Activated CD8-positive, alpha-beta memory T cell treated with anti-CD3 and anti-CD28 coated beads, Interleukin-2, amount 50 U/mL, for 1 hour (primary cell): ENCODE results near the gene BEST2.

Experiments
- DNase-seq: peaks from one replicate; pipeline ENCODE4 v3.0.0-alpha.2; 2020; ENCODE audit errors: extremely low read depth

Gene BEST2

GRCh38 chr19:12800923-12801465, 49.4 kb downstream of the BEST2 start:
- no peak for DNase-seq

- DNase-seq: no peak
Observed at GRCh38 chr19:12801466-12802266, 50.1 kb downstream of the BEST2 start, which contains the start of the genes PRDX2 and THSD8. TSS of gene PRDX2 (minus strand) at chr19:12801800. CDS start at chr19:12801261, 539 bp downstream. TSS of gene THSD8 (plus strand) at chr19:12802069. CDS start at chr19:12802072, 3 bp downstream.

DNA sequence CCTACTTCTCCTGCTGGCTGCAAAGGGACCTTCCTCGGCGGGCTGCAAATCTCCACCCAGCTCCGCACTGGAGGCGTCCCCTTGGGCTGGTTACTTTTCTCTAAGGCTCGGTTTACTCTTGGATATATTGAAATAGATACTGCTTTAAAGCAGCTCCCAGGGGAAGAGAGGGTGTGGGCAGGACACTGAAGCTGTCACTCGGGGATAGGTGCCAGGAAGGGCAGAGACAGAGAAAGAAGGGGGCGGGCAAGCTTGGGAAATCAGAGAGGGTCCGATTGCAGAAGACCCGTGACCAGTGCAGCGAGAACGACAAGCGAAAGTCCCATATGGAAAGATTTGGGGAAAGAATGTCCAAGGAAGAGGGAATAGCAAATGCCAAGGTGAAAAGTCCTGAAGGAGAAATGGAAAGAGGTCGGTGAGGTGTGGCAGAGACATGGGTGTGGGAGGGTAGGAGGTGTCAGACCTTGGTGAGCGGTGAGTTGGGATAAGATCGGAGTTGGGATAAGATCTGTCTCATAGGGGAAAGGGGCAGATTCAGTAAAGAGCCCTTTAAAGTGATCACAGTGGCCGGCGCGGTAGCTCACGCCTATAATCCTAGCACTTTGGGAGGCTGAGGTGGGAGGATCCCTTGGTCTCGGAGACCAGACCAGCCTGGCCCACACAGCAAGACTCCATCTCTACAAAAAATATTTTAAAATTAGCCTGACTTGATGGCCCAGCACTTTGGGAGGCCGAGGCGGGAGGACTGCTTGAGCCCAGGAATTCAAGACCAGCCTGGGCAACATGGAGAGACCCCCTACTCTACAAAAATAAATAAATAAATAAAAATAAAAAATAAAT, 50.9 kb downstream of the BEST2 start:
- DNase-seq: no peak

DNA sequence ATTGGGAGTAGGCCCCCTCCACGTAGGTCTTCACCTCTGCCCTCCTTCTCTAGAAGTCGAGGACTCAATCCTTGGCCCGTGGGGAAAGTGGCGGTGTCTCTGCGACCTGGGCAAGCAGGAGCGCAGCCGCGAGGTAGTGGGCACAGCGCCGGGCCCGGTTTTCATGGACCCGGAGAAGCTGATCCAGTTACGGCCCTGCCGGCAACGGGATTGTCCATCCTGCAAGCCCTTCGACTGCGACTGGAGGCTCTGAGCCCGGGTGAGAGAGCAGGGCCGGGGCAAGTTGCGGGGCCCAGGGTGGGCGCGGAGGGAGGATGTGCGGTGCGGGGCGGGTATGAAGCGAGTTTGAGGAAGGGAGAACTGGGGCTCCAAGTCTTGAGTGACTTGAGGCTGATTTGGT, 52.5 kb downstream of the BEST2 start:
- DNase-seq: no peak

- no peak for DNase-seq
Observed at GRCh38 chr19:12806242-12807081, 54.9 kb downstream of the BEST2 start, which contains the start of gene RNASEH2A. TSS of gene RNASEH2A (plus strand) at chr19:12806584. CDS start at chr19:12806674, 90 bp downstream.
